KOPT-K1 (cell line): Measurements from ENCODE around the gene RHOH.
A peak's percentile ranks its signal among the peaks of the same experiment; 100 is the strongest.
"Not testable (repeated sequence)": the region's sequence is repeated elsewhere in the genome, so short reads cannot be mapped to it uniquely, and the experiment has no call there.

Experiments used
- H3K27ac ChIP-seq: fragments of 200-600 bp; sonication (generic); 2 replicates; pipeline ENCODE4 v1.5.1; 2016; ENCODE audit warnings: antibody characterized with exemption, mild to moderate bottlenecking, low read depth, low read length; ENCODE audit not compliant: poor library complexity, severe bottlenecking
- H3K36me3 ChIP-seq: fragments of 200-600 bp; sonication (generic); 2 replicates; pipeline ENCODE4 v1.5.1; 2017; ENCODE audit warnings: antibody characterized with exemption, mild to moderate bottlenecking, low read length, moderate library complexity; ENCODE audit not compliant: insufficient read depth
- H3K9me3 ChIP-seq: fragments of 200-600 bp; sonication (generic); 2 replicates; pipeline ENCODE4 v1.5.1; 2017; ENCODE audit warnings: antibody characterized with exemption, low read length, mild to moderate bottlenecking; ENCODE audit not compliant: insufficient read depth, poor library complexity, severe bottlenecking

The RHOH gene

DNA sequence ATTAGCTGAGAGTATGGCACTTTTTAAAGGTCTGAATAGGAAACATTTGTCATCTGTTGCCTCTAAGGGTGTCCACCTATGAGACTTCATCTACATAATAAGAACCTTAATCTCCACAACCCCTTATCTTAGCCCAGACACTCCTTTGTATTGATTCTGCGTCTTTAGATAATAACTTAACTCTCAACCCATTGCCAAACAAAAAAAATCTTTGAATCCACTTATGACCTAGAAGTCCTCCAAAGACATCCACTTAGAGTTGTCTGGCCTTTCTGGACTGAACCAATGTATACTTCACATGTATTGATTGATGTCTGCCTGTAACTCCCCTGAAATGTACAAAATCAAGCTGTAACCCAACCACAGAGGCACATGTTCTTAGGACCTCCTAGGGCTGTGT, 72.3 kb downstream of the RHOH start:
- H3K9me3 ChIP-seq = no peaks in the 10 kb centered on the region

DNA sequence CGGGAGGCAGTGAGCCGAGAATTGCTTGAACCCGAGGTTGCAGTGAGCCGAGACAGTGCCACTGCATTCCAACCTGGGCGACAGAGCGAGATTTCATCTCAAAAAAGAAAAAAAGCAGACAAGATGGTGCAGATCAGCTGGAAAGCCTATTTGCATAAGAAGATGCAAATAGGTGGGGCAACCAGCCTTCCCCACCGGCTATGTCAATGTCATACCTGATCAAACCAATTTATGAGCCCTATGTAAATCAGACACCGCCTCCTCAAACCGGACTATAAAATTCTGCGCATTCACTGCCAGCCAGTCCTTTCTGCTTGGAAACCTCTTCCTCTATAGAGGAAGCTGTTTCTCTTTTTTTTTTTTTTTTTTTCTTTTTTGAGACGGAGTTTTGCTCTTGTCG, 73.8 kb downstream of the RHOH start:
- Histone ChIP-seq H3K9me3 (no peaks in the 10 kb centered on the region), H3K27ac (no peak overlapping the region), H3K36me3 (no peaks in the 10 kb centered on the region)

More for the DNA sequence above, 72.3 kb downstream of the RHOH start:
- Histone ChIP-seq H3K27ac (no peak overlapping the region), H3K36me3 (no peaks in the 10 kb centered on the region)

DNA sequence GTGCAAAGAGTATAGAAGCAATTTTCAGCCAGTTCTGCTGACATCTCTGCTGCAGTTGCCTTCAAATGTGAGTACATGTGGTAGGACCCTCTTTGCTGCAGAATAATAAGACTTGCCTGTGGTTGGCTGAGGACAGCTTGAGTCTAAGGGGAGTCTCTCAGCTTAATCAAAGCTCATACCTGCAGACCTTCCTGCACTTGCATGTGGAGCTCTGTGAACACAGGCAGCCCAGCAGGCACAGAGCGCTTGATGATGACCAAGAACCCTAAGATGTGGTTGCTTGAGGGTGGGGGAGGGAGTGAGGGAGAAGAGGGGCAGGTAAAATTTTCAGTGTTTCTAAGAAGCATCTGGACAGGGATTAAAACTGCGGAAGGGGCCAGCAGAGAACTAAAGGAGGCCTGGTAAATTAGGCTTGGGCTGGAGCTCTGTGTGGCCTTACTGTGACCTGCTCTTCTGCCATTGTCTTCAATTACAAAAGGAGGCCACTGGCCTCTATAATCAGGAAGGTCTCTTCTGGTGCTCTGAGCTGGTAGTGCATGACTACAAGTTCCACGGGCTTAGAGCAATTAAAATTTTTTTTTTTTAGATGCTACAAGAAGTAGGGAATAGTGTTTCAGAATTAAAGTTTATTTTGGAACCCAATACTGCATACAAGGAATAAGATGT, 78.4 kb downstream of the RHOH start:
- Histone ChIP-seq H3K9me3 (no peaks in the 10 kb centered on the region), H3K27ac (peak overlapping the region; percentile 52), H3K36me3 (no peaks in the 10 kb centered on the region)

DNA sequence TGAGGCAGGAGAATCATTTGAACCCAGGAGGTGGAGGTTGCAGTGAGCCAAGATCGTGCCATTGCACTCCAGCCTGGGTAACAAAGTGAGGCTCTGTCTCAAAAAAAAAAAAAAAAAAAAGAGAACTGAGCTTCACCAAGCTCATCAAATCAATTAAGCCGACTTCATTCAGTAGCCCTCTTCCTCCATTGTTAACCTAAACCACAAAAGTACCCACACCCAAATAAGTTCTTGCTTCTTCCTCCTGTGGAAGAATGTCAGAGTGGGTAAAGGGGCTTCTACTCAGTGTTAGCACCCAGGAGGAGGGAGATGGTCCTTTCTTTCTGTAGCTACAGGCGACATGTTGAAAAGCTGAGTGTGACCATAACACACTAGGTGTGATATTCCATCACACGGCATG, 79.7 kb downstream of the RHOH start:
- Histone ChIP-seq H3K36me3 (no peaks in the 10 kb centered on the region), H3K27ac (no peak overlapping the region), H3K9me3 (peaks cover 2% of the 10 kb centered on the region)

DNA sequence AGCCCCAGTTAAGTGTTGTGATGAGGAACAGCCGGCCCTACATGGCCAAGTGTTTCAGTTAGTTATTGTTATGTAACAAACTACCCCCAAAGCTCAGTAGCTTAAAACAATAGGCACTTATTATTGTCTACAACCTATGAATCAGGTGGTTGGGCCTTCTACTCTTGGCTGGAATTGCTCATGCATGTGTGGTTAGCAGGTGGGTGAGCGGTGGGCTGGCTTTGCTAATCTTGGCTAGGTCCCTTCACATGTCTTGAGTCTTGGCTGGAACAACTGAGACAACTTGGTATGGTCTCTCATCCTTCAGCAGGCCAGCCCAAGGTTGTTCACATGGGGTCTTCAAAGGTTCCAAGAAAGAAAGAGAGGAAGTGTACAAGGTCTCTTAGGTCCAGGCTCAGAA, 83.8 kb downstream of the RHOH start:
- Histone ChIP-seq H3K27ac (peak overlapping the region; percentile 61), H3K36me3 (no peaks in the 10 kb centered on the region), H3K9me3 (peaks cover 10% of the 10 kb centered on the region)

DNA sequence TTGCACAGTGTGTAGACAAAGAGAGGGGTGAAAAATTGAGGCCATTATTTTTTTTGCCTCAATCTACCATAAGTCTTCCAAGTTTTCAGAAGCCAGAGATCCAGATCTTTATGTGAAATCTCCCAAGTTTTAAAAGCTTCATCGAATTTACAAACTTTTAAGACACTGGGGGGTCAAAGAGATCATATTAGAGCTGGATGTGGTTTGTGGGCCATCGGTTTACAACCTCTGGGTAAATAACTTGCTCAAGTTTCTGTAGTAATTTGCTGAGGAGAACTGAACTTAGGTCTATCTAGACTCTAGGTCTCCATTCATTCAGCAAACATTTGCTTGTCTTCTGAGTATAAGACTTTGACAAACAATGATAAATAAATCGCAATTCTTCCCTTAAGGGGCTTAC, 84.3 kb downstream of the RHOH start:
- peak overlapping the region; percentile 61 for H3K27ac ChIP-seq
- peaks cover 10% of the 10 kb centered on the region for H3K9me3 ChIP-seq
- no peaks in the 10 kb centered on the region for H3K36me3 ChIP-seq

DNA sequence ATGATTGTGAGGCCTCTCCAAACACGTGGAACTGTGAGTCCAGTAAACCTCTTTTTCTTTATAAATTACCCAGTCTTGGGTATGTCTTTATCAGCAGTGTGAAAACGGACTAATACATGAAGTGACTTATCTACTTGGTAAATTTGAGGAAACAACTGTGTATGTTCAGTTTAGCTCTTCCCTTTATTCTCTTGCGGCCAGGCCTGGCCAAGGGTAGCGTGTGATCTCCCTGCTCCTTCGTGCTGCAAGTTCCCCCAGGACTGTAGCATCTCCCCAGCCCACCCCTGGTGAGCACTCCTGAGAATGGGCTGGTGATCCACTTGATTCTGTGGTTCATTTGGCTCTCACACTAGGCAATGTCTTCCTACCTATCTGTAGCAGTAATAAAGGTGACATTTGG, 85.1 kb downstream of the RHOH start:
- Histone ChIP-seq H3K36me3 (no peaks in the 10 kb centered on the region), H3K9me3 (peaks cover 10% of the 10 kb centered on the region), H3K27ac (peak overlapping the region; percentile 61)

DNA sequence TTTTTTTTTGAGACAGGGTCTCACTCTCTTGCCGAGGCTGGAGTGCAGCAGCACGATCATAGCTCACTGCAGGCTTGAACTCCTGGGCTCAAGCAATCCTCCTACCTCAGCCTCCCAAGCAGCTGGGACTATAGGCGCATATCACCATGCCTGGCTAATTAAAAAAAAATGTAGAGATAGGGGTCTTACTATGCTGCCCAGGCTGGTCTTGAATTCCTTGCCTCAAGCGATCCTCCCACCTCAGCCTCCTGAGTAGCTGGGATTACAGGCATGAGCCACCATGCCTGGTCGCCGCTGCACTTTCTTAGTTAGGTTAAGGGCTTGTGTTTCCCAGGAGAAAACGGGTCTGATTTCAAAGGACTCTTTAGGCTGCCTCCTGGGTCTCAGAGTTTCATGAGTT, 86.0 kb downstream of the RHOH start:
- not testable (repeated sequence) for H3K9me3 ChIP-seq, H3K36me3 ChIP-seq
- peak overlapping the region; percentile 65 for H3K27ac ChIP-seq

DNA sequence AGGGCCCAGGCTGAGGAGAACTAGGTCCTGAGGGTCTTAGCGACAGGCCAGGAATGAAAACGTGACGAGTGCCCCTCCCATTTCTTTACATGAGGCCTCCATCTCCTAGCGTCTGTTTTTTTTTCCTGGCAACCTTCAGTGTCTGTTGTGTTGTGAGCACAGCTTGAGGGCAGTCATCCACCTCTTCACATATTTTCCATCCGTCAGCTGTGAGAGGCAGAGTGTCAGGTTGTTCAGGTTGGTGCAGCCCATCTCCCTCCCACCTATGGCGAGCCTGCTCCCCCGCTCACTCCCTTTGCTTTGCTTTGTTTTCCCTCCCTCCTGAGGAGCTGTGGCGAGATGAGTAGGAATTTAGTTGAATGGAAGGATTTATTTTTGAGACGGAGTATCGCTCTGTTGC, 86.6 kb downstream of the RHOH start:
- Histone ChIP-seq H3K36me3 (no peaks in the 10 kb centered on the region), H3K9me3 (peaks cover 10% of the 10 kb centered on the region), H3K27ac (peak overlapping the region; percentile 65)

DNA sequence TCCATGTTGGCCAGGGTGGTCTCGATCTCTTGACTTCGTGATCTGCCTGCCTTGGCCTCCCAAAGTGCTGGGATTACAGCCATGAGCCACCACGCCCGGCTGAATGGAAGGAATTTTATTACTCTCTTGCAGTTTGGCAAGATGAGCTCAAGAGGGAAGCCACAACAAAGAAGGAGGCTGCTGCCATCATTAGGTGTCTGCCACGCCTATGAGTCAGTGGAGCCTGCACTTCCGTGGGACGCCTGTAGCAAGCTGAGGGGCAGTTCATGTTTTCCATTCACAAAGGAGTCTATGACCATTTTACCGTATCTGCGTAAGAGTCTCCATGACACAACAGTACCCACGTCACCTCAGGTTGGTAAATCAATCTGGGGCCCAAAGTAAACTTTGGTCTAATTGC, 87.1 kb downstream of the RHOH start:
- H3K27ac ChIP-seq = peak overlapping the region; percentile 65
- peaks cover 10% of the 10 kb centered on the region for H3K9me3 ChIP-seq
- no peaks in the 10 kb centered on the region for H3K36me3 ChIP-seq

DNA sequence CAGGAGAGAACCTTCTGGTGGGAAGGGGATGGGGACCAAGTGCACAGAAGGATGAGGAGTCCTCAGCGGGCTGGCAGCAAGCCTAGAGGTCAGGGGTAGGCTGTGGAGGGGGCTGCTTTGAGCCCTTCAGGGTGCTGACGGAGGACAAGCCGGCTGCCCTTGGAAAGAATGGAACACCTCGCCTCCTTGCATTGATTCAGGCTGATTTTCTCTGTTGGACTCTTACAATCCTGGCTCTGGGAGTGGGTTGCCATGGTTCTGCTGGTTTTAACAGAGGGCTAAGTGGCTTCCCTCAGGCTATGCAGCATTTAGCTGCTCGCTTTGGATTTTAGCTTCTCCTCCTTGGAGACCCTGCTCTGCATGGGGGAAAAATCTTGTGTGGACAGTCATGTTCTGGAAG, 88.9 kb downstream of the RHOH start:
- Histone ChIP-seq H3K9me3 (peaks cover 10% of the 10 kb centered on the region), H3K36me3 (no peaks in the 10 kb centered on the region), H3K27ac (peak overlapping the region; percentile 30)

DNA sequence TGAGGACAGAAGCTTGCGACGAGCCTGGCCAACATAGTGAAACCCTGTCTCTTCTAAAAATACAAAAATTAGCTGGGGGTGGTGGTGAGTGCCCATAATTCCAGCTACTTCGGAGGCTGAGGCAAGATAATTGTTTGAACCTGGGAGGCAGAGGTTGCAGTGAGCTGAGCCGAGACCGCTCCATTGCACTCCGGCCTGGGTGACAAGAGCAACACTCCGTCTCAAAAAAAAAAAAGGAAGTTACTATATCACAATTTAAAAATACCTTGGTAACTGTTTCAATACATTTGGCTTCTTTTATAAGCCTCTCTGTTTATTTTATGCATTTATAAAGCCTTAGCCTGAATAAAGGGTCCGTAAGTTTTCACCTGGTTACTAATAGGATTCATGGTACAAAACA, 91.7 kb downstream of the RHOH start:
- H3K27ac ChIP-seq = peak overlapping the region; percentile 74
- no peaks in the 10 kb centered on the region for H3K36me3 ChIP-seq
- H3K9me3 ChIP-seq = no peaks in the 10 kb centered on the region

DNA sequence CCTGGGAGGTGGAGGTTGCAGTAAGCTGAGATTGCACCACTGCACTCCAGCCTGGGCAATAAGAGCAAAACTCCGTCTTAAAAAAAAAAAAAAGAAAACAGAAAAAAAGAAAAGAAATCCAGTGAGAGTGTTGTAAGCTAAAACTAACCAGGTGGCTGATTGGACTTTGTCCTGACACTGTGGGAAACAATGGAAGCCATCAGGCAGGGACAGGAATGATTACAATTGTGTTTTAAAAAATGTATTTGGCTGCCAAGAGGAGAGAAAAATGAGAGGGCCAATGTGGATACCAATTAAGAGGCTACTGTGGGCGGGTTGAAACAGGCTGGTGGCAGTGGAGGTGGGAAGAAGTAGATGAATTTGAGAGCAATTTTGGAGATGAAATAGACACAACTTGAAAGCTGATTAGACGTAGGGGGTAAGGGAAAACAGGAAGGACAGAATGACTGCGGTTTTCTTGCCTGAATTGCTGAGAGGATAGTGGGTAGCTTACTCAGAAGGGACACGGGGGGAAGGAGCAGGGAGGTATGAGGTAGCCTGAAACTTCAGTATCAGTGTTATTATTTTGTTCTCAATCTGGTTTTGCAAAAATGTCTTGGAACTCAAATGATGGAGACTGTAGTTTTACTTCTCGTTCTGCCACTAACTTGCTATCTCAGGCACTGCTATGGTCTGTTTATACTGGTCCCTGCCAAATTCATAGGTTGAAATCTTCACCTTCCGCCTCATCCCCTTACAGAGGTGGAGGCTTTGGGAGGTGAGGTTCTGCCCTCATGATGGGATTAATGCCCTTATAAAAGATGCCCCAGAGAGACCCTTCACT, 92.7 kb downstream of the RHOH start:
- Histone ChIP-seq H3K27ac (peak overlapping the region; percentile 74), H3K36me3 (no peaks in the 10 kb centered on the region)

DNA sequence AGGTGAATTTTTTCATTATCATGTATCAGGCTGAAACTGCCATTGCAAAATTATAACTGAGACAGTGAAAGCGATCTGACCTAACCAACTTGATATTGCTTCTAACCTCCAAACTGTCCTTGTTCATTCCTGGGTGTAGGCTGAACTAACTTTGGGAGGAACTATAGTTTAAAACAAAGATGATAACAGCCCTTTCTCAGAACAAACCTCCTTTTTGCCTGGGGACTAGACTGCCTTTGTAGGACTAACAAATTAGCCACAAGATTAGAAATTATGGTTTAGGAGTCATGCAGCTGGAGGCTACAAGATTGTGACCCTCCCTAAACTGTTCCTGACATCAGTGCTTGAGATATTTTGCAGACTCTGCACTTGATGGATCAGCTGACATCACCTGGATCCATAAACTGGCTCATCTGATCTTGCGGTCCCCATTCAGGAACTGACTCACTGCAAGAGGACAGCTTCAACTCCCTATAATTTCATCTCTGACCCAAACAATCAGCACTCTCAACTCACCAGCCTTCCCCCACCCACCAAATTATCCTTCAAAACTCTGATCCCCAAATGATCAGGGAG, 93.9 kb downstream of the RHOH start:
- peak overlapping the region; percentile 74 for H3K27ac ChIP-seq
- peaks cover 11% of the 10 kb centered on the region for H3K9me3 ChIP-seq
- not testable (repeated sequence) for H3K36me3 ChIP-seq

More for the DNA sequence above, 92.7 kb downstream of the RHOH start:
- no peaks in the 10 kb centered on the region for H3K9me3 ChIP-seq

DNA sequence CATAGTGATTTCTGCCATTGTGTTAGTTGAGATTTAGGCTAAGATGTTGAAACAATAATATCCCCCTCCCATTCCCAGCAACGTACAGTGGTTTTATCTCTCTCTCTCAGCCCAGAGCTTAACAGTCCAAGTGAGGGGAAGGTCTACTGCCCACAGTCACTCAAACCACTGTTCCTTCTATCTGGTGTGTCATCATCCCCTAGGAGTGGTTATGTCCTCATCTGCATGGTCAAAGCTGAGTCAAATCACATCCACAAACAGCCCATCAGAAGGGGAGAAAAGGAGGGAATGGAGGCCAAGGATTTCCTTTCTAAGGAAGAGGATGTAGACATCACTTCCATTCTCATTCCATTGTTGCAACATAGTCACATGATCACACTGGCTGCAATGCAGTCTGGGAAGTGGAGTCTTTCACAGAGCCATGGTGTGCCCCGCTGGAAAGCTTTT, 95.5 kb downstream of the RHOH start:
- Histone ChIP-seq H3K27ac (peak overlapping the region; percentile 25), H3K9me3 (peaks cover 11% of the 10 kb centered on the region), H3K36me3 (no peaks in the 10 kb centered on the region)
